Cerebellar nuclear complex (tissue), 1 donor: Measurements from ENCODE around the gene SEC24D.

Experiments used
- DNase-seq, 2 experiments: peaks; one replicate each; lab custom pipeline; 2025; lab: John Stamatoyannopoulos, UW

Gene SEC24D

GRCh38 chr4:118751629-118752323 lies 84.2 kb downstream of the SEC24D start:
- no peak for DNase-seq

- no peak for DNase-seq
These were observed 86.5 kb downstream of the SEC24D start for GRCh38 chr4:118749347-118749988.

DNA sequence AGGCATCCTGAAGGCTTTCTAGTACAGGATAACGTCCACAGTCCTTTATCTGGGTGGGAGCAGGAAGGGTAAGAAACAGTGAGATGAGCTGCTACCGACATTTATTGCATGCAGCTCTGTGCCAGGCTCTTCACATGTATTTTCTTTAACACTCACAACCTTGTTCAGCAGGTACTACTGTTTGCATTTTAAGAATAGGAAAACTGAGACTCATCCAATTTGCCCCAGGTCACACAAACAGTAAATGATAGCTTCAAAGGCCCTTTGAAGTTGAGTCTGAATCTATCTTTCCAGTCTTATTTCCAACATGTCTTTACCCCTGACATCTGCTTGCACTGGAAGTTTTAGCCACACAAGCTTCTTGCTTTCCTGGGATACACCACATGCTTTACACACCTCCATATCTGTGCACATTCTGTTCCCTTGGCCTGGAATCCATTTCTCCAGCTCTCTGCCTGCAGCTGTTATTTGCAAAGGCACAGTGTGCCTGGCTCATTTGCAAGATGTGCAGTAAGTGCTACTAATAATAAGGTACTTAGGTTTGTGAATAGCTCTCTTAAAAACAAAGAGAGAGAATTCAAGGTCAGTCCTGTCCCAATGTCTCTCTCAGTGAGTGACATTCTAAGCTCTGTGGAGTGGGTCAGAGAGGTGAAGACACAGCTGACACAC lies 89.5 kb downstream of the SEC24D start:
- DNase-seq = no peak

GRCh38 chr4:118745357-118745756 lies 90.6 kb downstream of the SEC24D start:
- no peak for DNase-seq

- no peak for DNase-seq
These were observed 92.1 kb downstream of the SEC24D start for GRCh38 chr4:118743867-118744266.

DNA sequence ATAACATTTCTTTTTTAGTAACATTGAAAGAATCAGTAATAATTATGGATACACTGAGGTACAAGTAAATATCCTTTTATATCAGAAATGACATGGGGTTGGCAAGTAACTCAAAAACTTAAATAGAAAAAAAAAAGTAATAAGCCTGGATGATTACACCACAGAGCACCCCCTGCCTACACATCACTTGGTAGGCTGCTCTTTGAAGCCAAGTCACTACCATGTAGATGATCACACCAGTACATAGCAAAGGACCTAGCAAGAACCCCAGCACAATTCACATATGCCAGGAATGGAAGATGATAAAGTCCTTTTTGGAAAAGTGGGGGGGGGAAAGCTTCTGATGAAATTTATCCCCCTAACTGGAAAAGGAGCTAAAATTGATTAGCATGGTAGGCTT lies 93.9 kb downstream of the SEC24D start:
- DNase-seq = no peak

DNA sequence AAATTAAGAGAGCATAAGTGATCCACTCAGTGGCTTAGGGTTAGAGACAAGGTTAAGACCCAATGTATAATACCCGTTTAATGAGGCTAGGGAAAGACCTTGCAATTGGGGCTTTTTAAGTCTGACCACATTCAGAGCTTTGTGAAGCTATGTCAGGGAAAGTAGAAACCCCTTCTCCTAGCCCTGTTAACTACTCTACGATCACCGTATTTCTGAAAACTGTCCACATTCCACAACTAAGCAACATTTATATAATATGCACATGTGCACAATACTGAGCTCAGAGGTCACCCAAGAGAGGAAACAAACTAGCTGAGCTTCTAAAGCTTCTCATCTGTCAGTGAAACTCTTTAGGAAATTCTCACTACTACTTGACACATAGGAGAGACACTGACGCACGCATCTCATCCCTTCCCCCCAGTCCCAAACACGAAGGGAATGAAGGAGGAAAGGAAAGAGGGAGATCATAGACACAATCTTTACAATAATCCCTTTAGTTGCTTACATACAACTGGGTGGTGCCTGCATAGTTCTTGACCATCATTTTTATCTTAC lies 94.5 kb downstream of the SEC24D start:
- DNase-seq = no peak

- DNase-seq = no peak
These were observed 95.1 kb downstream of the SEC24D start for GRCh38 chr4:118740869-118741268.

GRCh38 chr4:118739022-118739713 lies 96.8 kb downstream of the SEC24D start:
- no peak for DNase-seq

DNA sequence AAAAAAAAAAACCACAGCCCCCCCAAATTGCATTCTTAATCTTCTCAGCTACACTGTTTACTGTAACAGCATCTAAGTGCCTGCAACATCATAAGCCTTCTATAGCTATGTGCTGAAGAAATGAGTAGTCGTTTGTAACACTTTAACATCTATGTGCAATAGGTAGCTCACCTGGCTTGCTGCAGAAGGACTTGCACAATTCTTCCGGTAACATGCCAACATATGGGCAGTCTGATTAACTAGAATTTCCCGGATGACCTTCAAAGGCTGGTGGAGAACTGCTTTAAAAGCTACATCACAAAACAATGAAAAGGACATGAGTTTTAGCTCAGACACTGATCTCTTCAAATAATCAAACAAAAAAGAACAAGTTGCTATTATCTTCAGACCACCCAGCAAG lies 97.8 kb downstream of the SEC24D start:
- no peak for DNase-seq

DNA sequence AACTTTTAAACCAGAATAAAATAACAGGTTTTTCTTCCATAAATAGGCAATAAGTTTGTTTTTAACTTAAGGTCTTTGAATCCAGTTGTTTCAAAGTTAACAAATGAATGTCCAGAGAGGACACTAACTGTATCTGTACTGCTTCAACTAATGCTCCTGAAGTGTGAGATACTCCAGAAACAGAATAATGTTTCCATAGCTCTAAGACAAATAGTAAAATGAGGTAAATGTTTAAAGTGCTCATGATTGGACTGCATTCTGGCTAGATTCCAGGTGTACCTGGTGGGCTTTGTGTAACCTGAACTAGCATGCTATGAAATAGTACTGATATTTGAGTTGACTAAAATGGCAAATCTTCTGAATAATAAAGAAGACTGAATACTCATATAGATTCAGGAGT lies 99.0 kb downstream of the SEC24D start:
- no peak for DNase-seq

DNA sequence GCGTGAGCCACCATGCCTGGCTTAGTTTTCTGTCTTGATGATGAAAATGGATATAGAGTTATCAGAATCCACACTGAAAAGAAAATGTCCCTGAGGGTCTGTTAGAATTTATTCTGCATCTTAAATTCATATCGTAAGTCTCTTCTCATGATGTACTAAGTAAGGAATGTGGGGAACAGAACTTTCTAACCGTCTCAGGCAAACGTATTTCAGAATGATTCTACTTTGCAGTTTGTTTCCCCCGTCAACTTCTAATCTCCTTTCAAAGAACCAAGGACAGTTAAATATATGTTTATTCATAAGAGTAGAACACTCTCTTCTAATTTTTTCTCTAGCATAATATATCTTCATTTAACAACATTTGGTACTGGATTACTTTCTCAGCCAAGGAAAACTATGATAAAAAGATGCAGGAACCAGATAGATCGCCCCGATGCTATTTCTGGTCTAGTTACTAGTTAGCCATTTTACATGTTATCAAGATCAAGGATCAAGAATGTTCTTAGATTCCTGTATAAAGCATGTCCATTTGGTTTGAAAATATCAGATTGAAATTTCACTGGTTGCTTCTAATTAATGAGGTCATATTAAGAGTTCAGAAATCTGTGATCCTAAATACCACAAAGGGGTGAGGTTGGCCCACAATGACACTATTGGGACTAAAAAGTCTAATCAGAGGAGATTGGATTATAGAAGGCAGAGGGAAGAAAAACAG lies 101.3 kb downstream of the SEC24D start:
- DNase-seq = no peak

- no peak for DNase-seq
These were observed 103.2 kb downstream of the SEC24D start for GRCh38 chr4:118732591-118733330.

DNA sequence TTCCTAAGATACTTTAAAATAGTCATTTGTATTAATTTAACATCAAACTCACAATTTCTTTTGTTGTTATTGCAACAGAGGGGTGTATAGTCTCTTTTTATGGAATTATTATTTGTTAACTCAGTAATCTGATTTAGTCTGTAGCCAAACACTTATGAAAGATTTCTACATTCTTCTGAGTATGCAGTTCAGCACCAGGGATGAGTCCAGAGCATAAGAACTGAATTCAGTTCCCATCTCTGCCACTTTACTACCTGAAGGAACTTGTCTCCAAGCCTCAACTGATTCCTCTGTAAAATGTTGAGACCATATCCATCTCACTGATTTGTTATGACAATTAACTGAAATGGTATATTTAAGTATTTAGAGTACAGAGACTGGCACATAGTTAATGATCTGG lies 105.2 kb downstream of the SEC24D start:
- DNase-seq = no peak

DNA sequence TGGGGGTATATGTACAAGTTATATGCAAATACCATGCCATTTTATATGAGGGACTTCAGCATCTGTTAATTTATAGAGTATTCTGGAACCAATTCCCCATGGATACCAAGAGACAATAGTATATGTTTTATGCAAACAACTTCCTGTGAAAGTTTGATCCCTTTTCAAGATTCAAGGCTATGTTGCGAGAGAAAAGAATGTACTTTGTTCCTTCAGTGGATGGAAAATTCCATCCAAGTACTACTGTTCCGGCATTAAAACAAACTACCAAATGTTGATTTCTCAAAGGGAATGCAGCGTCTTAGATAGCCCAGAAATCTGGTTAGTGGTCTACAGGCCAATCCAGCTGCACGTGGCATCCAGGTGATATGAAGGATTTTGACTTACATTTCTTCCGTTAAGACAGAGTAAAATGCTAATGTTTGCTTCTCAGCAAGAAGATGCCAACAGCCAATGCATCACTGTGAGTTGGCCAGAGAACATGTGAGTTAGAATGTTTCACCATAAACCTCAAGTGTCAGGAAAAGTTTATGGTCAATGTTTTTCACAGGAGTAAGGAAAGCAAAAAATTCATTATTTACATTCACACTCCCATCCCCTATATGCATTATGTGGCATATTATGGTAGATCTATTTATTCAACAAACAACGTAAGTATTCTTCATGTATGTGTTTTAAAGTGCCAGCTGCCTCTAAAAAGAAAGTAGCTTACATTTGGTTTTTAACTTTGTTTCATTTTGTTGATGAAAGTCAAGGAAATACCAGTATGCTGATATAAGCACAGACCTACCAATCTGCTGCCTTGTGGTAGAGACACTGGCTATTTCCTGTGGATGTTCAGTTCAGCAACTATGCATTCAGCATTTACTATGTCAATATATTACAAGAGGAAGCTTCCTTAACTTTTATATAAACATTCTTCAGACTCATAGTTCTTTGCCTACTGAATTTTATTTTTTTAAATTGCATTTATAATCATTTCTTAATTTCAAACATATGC lies 106.3 kb downstream of the SEC24D start:
- DNase-seq = no peak

DNA sequence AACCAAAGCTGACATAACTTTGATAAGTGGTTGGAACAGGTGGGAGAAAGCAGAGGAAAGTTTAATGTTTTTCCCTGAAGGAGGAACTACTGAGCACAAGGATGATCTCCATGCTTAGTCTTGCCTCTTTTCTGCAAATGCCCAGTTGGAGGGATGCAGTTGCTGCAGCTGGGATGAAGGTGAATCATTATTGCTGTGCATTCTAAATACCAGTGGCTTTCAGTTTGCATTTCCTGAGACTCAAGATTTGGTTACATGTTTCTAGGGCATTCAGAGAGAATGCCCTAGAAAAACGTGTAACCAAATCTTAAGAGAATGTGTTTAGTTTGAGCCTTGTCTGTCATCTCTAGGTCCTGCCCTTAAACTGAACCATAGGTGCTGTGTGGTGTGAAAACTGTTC lies 108.6 kb downstream of the SEC24D start:
- no peak for DNase-seq

- no peak for DNase-seq
These were observed 112.6 kb downstream of the SEC24D start for GRCh38 chr4:118723369-118723768.

DNA sequence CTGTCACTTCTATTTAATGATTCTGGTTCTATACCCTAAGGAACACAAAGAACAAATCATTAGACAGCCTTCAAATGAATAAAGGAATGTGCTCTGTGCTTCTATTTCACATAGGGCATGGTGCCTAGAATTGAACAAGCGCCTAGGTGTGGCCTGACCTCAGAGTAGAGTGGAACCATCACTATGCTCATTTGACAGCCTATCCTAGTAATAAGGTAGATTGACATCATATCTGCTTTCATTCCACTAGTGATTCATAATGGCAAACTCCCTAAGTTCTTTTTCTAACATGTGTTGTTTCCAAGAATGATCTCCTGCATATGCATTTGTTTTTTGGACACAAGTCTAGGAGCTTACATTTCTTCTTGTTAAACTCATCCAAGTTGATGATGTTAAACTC lies 114.2 kb downstream of the SEC24D start:
- no peak for DNase-seq

- no peak for DNase-seq
These were observed 117.3 kb downstream of the SEC24D start for GRCh38 chr4:118718511-118719170.
